Right atrium auricular region (tissue), 2 donors: ENCODE results near the gene MESP1. TPM values are rescaled to one million over a fixed set of nuclear protein-coding genes. Genes with fewer than 3 reads are reported as not detected.

ENCODE experiments used
- DNase-seq: peaks from one replicate; pipeline ENCODE4 v3.0.0-alpha.2; 2019; ENCODE audit warnings: low spot score
- H3K27ac ChIP-seq, 2 donors: fragments of 200-600 bp; sonication (generic); 1 replicate in 1 of 2; 2 replicates in 1 of 2; pipeline ENCODE4 v1.5.1; 2016 to 2019
- H3K27me3 ChIP-seq, 2 donors: fragments of 200-600 bp; sonication (generic); one replicate each; pipeline versions ENCODE4 v1.5.1 to v1.6.0; 2017 to 2019
- H3K36me3 ChIP-seq: fragments of 200-600 bp; sonication (generic); one replicate; pipeline ENCODE4 v1.5.1; 2016
- H3K4me1 ChIP-seq, 2 donors: fragments of 200-600 bp; sonication (generic); one replicate each; pipeline versions ENCODE4 v1.5.1 to v1.6.0; 2017 to 2019
- H3K4me3 ChIP-seq, 2 donors: fragments of 200-600 bp; sonication (generic); 1 replicate in 1 of 2; 2 replicates in 1 of 2; pipeline ENCODE4 v1.5.1; 2017 to 2019; ENCODE audit warnings: mild to moderate bottlenecking in 1 of 2, moderate library complexity in 1 of 2
- H3K9me3 ChIP-seq, 2 donors: fragments of 200-600 bp; sonication (generic); one replicate each; pipeline ENCODE4 v1.5.1; 2019
- total RNA-seq, 2 donors: library from RNA; depleted of rRNA; stranded (reverse); fragments of >200 nt; gene quantifications; one replicate each; pipeline ENCODE4 v1.1.0, GENCODE V29; 2016
- TF ChIP-seq, protein P1 (sequence below), 2 donors: fragments of 200-600 bp; sonication (generic); IDR thresholded peaks; one replicate each; pipeline ENCODE4 v1.5.1; 2019; ENCODE audit warnings: antibody characterized with exemption in 2 of 2

Gene MESP1
- total RNA-seq, 2 donors from 2014 or later = 2.3 to 2.4 TPM

DNA sequence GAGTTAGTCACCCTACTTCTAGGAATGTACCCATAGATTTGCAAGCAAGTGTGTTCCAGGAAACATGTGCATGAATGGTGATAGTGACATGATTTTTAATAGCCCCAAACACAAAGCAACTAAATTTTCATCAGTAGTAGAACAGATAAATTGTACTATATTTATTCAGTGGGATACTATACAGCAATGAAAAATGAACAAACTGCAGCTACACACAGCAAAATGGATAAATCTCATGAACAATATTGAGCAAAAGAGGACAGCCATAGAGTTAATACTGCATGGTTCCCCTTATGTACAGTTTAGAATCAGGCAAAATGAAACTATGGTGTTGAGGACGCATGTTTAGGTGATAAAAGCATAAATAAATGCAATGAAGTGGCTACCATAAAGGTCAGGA lies 26.0 kb downstream of the MESP1 start:
- peaks cover 0 to 7% of the 10 kb centered on the region in 2 donors for H3K4me1 ChIP-seq
- H3K36me3 ChIP-seq = no peaks in the 10 kb centered on the region
- TF ChIP-seq, protein P1, sequence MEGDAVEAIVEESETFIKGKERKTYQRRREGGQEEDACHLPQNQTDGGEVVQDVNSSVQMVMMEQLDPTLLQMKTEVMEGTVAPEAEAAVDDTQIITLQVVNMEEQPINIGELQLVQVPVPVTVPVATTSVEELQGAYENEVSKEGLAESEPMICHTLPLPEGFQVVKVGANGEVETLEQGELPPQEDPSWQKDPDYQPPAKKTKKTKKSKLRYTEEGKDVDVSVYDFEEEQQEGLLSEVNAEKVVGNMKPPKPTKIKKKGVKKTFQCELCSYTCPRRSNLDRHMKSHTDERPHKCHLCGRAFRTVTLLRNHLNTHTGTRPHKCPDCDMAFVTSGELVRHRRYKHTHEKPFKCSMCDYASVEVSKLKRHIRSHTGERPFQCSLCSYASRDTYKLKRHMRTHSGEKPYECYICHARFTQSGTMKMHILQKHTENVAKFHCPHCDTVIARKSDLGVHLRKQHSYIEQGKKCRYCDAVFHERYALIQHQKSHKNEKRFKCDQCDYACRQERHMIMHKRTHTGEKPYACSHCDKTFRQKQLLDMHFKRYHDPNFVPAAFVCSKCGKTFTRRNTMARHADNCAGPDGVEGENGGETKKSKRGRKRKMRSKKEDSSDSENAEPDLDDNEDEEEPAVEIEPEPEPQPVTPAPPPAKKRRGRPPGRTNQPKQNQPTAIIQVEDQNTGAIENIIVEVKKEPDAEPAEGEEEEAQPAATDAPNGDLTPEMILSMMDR (IDR thresholded peaks at IDR 0.05) = no peak
- no peak overlapping the region for H3K4me3 ChIP-seq
- no peaks in the 10 kb centered on the region for H3K27me3 ChIP-seq
- DNase-seq = no peak
- H3K27ac ChIP-seq = no peak overlapping the region
- H3K9me3 ChIP-seq = no peaks in the 10 kb centered on the region

DNA sequence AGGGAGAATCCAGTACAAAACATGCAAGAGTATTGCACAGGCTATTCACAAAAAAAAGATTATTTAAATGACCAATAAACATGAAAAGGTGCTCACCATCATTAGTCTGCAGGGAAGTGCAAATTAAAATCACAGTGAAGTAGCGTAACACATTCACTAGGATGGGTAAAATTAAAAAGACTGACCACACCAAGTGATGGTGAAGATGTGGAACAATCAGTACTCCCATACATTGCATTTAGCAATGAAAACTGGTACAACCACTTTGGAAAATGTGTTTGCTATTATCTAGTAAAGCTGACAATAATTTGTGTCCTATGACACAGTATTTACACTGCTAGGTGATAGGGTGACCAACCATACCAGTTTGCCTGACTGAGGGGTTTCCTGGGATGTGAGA lies 26.4 kb downstream of the MESP1 start:
- Histone ChIP-seq H3K27me3 (no peaks in the 10 kb centered on the region), H3K36me3 (no peaks in the 10 kb centered on the region), H3K9me3 (no peaks in the 10 kb centered on the region), H3K4me1 (peaks cover 0 to 7% of the 10 kb centered on the region in 2 donors), H3K4me3 (no peak overlapping the region), H3K27ac (no peak overlapping the region)
- no peak for DNase-seq
- TF ChIP-seq, protein P1 (IDR thresholded peaks at IDR 0.05) = no peak

DNA sequence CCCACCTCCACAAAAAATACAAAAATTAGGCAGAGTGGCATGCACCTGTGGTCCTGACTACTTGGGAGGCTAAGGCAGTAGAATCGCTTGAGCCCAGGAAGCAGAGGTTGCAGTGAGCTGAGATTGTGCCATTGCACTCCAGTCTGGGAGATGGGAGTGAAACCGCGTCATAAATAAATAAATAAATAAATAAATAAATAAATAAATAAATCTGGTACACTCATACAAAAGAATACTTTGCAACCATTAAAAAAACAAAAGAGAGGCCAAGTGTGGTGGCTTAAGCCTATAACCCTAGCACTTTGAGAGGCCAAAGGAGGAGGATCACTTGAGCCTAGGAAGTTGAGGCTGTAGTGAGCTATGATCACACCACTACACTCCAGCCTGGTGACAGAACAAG lies 28.0 kb downstream of the MESP1 start:
- TF ChIP-seq, protein P1 (IDR thresholded peaks at IDR 0.05) = no peak
- DNase-seq = no peak
- Histone ChIP-seq H3K36me3 (no peaks in the 10 kb centered on the region), H3K4me1 (peaks cover 0 to 1% of the 10 kb centered on the region in 2 donors), H3K27ac (no peak overlapping the region), H3K27me3 (no peaks in the 10 kb centered on the region), H3K9me3 (no peaks in the 10 kb centered on the region), H3K4me3 (no peak overlapping the region)

DNA sequence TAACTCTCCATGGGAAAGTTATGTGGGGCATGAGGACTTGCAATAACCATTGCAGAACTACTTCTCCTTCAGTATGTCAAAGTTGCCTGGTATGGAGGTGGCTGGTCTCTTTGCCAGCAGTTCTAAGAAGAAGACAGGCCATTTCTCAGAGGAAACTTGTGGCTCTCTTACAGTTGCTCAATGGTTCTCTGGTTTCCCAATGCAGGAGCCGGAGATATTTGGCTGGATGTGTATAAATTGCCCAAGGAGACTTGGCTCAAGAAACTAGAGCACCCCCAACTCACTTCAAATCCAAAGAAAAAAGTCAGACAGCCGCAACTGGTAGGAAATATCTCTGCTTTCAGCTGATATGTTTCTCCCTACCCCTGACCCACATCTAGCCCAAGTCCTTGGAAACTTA lies 36.3 kb downstream of the MESP1 start:
- TF ChIP-seq, protein P1 (IDR thresholded peaks at IDR 0.05) = no peak
- Histone ChIP-seq H3K27ac (no peak overlapping the region), H3K36me3 (no peaks in the 10 kb centered on the region), H3K4me3 (no peak overlapping the region), H3K4me1 (no peaks in the 10 kb centered on the region), H3K27me3 (no peaks in the 10 kb centered on the region), H3K9me3 (no peaks in the 10 kb centered on the region)
- DNase-seq = no peak

GRCh38 chr15:89707577-89707976 lies 43.5 kb downstream of the MESP1 start:
- Histone ChIP-seq H3K27me3 (no peaks in the 10 kb centered on the region), H3K36me3 (no peaks in the 10 kb centered on the region), H3K9me3 (no peaks in the 10 kb centered on the region), H3K4me1 (no peaks in the 10 kb centered on the region), H3K4me3 (no peak overlapping the region), H3K27ac (no peak overlapping the region)
- no peak for DNase-seq
- TF ChIP-seq, protein P1 (IDR thresholded peaks at IDR 0.05) = no peak

DNA sequence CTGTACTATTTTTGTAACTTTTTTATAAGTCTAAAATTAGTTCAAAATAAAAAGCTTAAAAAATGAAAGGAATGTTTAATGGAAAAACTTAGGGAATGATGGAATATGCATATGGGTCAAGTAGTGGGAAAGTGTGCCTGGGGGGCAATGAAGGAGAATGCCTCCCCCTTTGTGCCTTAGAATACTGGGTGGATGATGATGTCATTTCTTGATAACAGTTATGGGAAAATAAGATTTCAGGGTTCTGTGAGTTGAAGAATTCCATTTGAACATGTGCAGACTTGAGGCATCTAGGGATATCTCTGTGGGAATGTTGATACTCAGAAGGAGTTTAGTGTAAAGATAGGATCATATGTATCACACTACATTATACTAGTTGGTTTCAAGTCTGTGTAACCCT lies 46.6 kb downstream of the MESP1 start:
- TF ChIP-seq, protein P1 (IDR thresholded peaks at IDR 0.05) = no peak
- Histone ChIP-seq H3K4me1 (no peaks in the 10 kb centered on the region), H3K9me3 (no peaks in the 10 kb centered on the region), H3K4me3 (no peak overlapping the region), H3K27me3 (no peaks in the 10 kb centered on the region), H3K27ac (no peak overlapping the region), H3K36me3 (no peaks in the 10 kb centered on the region)
- no peak for DNase-seq
